ENCODE measurements around the gene AJM1.
A peak's percentile ranks its signal among the peaks of the same experiment; 100 is the strongest.
"Not testable (repeated sequence)": the region's sequence is repeated elsewhere in the genome, so short reads cannot be mapped to it uniquely, and the experiment has no call there.

AJM1 gene

GRCh38 chr9:136882109-136882946 is 40.0 kb downstream of the AJM1 start:
- no peak for DNase-seq

DNA sequence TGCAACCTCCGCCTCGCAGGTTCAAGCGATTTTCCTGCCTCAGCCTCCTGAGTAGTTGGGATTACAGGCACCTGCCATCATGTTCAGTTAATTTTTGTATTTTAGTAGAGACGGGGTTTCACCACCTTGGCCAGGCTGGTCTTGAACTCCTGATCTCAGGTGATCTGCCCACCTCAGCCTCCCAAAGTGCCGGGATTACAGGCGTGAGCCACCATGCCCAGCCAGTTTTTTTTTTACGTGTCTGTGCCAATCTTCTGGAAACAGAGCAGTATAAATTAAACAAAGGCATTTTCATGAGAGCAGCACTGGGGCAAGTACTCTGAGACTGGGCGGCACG is 40.6 kb downstream of the AJM1 start:
- DNase-seq: not testable (repeated sequence)

GRCh38 chr9:136883670-136884069 is 41.4 kb downstream of the AJM1 start:
- DNase-seq: not testable (repeated sequence)

- DNase-seq: peak; percentile 94
Observed at GRCh38 chr9:136885950-136886578, 43.8 kb downstream of the AJM1 start, which contains the start of gene TRAF2. Gene TRAF2, plus strand, starts transcription at chr9:136886516. Its CDS starts 12,225 bp downstream, at chr9:136898741.

DNA sequence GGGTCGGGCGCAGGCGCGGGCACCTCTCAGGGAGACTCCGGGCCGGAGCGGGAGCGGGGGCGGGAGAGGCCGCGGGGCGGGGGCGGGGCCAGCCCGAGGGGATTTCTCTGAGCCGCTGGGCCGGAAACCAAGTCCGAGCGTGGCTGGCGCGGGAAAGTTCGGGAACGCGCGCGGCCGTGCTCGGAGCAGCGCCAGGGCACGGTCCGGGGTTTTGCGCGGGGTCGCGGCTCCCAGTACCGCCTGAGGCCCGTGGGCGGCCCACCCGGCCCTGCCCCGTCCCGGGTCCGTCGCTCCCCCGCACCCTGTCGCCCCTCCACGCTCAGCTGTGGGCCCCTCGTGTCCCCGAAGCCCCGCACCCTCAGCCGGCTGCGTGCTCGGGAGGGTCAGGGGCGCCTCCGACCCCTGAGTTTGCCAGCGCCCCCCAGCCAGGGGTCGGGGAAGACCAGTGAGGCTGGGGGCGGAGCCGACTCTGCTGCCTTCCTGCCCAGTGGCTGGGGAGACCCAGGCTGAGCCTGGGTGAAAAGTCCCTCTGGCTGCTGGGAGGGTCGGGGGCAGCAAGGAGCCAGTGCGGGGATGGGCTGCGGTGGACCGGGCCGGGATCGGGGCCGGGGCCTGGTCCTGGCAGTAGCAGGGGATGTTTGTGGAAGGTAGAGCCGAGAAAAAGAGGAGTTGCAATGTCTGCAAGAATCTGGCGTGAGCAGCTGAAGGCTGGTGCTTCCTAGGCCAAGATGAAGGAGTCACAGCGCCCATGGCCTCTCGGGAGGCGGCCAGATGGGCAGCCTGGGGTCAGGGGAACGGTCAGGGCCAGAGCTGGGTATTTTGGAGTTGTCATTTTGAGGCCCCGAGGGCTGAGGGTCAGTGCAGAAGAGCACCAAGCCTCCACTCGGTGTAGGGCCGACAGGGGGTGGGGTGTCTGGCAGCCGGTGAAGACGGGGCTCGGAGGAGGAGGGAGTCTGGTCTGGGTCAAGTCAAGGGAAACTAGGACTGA is 44.6 kb downstream of the AJM1 start:
- DNase-seq: no peak

DNA sequence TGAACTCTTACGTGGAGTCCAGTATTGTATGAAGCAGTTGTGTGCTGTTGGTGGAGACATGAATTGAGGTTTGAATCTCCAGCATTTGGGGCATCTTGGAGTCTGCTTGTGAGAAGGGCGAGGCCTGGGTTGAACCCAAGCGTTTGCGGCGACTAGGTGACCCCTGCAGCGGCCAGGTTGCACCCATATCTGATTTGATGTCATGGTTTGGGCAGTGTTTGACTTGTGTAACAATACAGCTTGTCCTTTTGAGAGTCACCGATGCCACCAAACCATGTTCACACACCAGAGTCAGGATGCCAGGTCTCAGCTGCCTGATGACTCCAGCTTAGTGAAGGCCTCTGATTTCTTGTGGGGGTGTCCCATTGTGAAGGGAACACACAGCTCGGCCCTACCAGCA is 46.2 kb downstream of the AJM1 start:
- DNase-seq: no peak

GRCh38 chr9:136889858-136890257 is 47.6 kb downstream of the AJM1 start:
- DNase-seq: no peak

GRCh38 chr9:136890661-136891060 is 48.4 kb downstream of the AJM1 start:
- DNase-seq: no peak

Measured in NCI-H748 treated with DMSO at 0.1 percent for 48 hours (cell line).